ENCODE data around the gene TSSK1B.

- TF ChIP-seq CTCF (IDR thresholded peaks at IDR 0.05) (no peak), POLR2A (IDR thresholded peaks at IDR 0.05) (no peak)
These were observed 45.7 kb downstream of the TSSK1B start for GRCh38 chr5:113389116-113389515.

Measured in right lobe of liver (tissue), 4 donors.